Activated CD8-positive, alpha-beta memory T cell treated with anti-CD3 and anti-CD28 coated beads, Interleukin-2, amount 10 ng/mL, durations not matched to agents 7 days and 5 days (primary cell): ENCODE measurements around the gene FOXL1. TPM values are rescaled to one million over a fixed set of nuclear protein-coding genes. Genes with fewer than 3 reads are reported as not detected.

Source experiments
- ATAC-seq: fragments of 150-1000 bp; cut with Tn5 transposase; one replicate; pipeline ENCODE4 v1.10.0; 2021; ENCODE audit warnings: moderate library complexity
- CTCF ChIA-PET: fragments of 350-600 bp; sonication (Branson Sonifier 250); formaldehyde crosslinking; loops from one replicate; lab custom pipeline; 2021; ENCODE audit warnings: antibody characterized with exemption; lab: Charles Lee
- DNase-seq: peaks from one replicate; pipeline ENCODE4 v3.0.0-alpha.2; 2020
- H3K27ac Mint-ChIP-seq: one replicate; pipeline ENCODE4 v1.8.0; 2021; ENCODE audit warnings: mild to moderate bottlenecking, mixed read lengths
- H3K27me3 Mint-ChIP-seq: one replicate; pipeline ENCODE4 v1.8.0; 2021; ENCODE audit warnings: mixed read lengths
- H3K36me3 Mint-ChIP-seq: one replicate; pipeline ENCODE4 v1.8.0; 2021; ENCODE audit warnings: mild to moderate bottlenecking, mixed read lengths
- H3K4me1 Mint-ChIP-seq: one replicate; pipeline ENCODE4 v1.8.0; 2021; ENCODE audit warnings: mixed read lengths
- H3K4me3 Mint-ChIP-seq: one replicate; pipeline ENCODE4 v1.8.0; 2021; ENCODE audit warnings: mild to moderate bottlenecking, moderate library complexity, mixed read lengths
- H3K9me3 Mint-ChIP-seq: one replicate; pipeline ENCODE4 v1.8.0; 2022; ENCODE audit warnings: low read depth, mixed read lengths
- total RNA-seq, 2 experiments: library from RNA; stranded (reverse); gene quantifications; one replicate each; pipeline ENCODE4 v1.2.3, GENCODE V29; 2021

FOXL1 gene
- total RNA-seq, 2 experiments from 2014 or later = not detected

DNA sequence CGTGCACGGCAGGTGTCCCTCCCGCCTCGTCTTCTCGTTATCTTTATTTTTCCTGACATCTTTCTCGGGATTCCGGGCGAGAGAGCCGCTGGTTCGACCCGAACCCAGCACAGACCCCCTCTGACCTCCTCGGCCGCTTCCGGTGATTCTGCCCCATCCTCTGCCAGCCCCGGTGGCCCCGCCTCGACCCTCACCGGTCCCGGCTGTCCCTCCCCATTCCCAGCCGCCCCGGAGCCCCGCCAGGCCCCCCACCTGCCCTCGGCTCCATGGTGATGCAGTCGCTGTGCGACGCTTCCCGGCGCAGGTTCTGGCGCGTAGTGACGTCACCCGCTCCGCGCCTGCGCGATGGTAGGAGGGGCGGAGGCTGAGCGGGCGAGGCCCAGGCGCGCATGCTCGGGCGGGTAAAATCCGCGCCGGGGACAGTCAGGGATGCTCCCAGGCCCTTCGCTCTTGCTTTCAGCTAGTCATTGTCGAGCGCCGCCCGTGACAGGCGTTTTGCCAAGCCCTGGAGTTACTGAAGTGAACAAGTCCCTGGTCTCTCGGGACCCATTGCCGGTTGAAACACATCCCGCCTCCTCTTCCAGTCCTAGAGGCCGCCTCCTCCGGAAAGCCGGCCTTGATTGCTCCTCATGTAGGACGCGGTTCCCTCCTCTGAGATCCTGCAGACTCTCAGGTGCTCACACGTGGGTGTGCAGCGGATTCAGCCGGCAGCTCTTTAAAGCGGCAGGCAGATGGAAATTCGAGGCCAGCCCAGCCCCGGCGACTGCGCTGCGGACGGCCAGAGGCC lies 23.2 kb upstream of the FOXL1 start, which contains the start of gene MTHFSD:
Gene MTHFSD, minus strand, starts transcription at position 319 of the 787 bp plus-strand sequence. Its CDS starts 51 bp downstream, at position 268.
- peak within 1 kb of the TSS; percentile 98 for H3K27ac Mint-ChIP-seq
- ATAC-seq (peak; percentile 97), DNase-seq (peak; percentile 95)
- peak within 1 kb of the TSS; percentile 84 for H3K4me3 Mint-ChIP-seq
- peaks cover 4% of the 10 kb centered on the region for H3K27me3 Mint-ChIP-seq
- H3K9me3 Mint-ChIP-seq = no peaks in the 10 kb centered on the region
- peaks cover 15% of the 10 kb centered on the region for H3K4me1 Mint-ChIP-seq
- H3K36me3 Mint-ChIP-seq = peaks cover 7% of the 10 kb centered on the region
- CTCF ChIA-PET = interaction anchor here (1.0 kb wide), 1 partner anchor 10 kb away, joined by 3 read pairs; no protein-coding TSS in a partner anchor

DNA sequence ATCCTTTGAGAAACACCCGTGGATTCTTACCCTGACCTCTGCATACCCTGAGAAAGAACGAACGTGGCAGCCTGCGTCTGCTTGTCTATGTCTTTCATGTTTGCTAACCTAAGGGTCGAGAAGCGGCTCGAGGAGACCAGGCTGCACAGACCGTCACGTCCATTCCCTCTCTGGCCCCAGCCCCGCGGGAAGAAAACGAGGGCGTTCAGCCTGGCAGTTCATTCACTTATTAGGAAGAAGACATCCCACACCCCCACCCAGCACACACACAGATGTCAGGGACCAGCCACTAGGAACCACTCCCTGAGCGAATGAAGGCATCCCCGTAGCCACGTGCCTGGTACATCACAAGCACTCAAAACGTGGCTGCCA lies 22.7 kb upstream of the FOXL1 start:
- DNase-seq = no peak

DNA sequence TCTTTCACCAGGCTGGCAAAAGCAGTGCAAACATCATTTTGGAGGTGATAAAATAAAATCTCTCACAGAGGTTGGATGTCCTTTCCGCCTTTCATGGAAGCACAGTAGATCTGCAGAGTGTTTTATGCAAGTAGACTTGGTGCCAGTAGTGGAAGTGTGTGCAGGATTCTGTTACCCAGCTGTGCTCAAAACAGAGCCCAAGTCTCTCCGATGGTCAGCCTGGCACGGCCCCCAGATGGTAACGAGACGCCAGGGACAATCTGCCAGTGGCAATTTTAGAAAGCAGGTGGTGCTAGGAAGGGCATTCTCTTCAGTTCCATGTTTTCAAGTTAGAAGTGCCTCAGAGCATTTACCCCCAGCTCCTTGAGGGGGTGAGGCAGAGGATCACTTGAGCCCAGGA lies 21.8 kb upstream of the FOXL1 start:
- no peaks in the 10 kb centered on the region for H3K9me3 Mint-ChIP-seq
- peak overlapping the region; percentile 5 for H3K4me3 Mint-ChIP-seq
- H3K4me1 Mint-ChIP-seq = peaks cover 15% of the 10 kb centered on the region
- DNase-seq (no peak), ATAC-seq (no peak)
- H3K27ac Mint-ChIP-seq = no peak overlapping the region
- peaks cover 4% of the 10 kb centered on the region for H3K27me3 Mint-ChIP-seq
- CTCF ChIA-PET = no interaction called here
- peaks cover 5% of the 10 kb centered on the region for H3K36me3 Mint-ChIP-seq

More for the DNA sequence above, 22.7 kb upstream of the FOXL1 start:
- Mint-ChIP-seq H3K27me3 (peaks cover 4% of the 10 kb centered on the region), H3K9me3 (no peaks in the 10 kb centered on the region), H3K36me3 (peaks cover 7% of the 10 kb centered on the region), H3K4me3 (peak overlapping the region; percentile 84), H3K4me1 (peaks cover 15% of the 10 kb centered on the region), H3K27ac (peak overlapping the region; percentile 98)
- ATAC-seq = no peak
- CTCF ChIA-PET = interaction anchor here (1.0 kb wide), 1 partner anchor 9 kb away, joined by 3 read pairs; no protein-coding TSS in a partner anchor

DNA sequence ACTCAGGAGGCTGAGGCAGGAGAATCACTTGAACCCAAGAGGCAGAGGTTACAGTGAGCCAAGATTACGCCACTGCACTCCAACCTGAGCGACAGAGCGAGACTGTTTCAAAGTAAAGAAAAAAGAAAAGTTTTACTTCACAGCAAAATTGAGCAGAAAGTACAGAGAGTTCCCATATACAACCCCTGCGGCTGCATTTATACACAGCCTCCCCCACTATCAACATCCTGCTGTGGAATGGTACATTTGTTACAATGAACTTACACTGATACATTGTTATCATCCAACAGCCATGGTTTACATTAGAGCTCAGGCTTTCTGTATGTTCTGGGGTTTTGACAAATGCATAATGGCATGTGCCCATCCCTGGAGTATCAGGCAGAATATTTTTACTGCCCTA lies 20.8 kb upstream of the FOXL1 start:
- no peak overlapping the region for H3K4me3 Mint-ChIP-seq
- CTCF ChIA-PET = no interaction called here

DNA sequence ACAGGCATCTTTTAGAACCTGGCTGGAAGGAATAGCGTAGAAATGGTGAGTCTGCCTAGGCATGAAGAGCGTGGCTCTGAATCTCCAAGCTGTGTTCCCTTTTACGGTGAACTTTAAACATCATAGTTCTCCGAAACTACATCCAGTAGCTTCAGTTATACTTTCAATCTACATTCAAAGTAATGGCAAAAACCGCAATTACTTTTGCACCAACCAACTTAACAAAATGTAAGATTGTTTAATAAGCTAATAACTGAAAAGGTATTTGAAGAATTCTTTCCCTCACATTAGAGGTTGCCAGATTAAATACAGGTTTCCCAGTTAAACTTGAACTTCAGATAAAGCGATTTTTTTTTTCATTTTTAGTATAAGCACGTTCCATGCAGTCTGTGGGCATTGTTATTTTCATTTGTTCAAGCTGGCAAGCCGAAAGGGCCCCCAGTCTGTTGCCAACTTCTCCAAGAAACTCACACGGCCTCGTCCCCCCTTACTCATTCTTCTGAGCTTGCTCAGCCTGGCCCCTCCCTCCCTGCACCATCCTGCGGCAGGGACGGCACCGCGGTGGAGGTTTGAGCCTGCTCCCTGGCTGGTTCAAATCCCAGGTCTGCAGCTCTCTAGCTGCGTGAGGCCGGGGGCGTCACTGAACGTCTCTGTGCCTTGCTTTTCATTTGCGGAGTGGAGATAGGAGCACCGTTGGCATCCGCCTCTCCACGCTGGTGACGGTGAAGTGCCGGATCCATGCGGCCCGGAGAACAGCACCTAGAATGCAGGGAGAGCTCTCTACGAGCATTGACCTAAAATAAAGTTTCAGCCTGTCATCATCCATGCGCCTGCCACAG lies 19.8 kb upstream of the FOXL1 start:
- DNase-seq = no peak
- peaks cover 5% of the 10 kb centered on the region for H3K36me3 Mint-ChIP-seq
- peaks cover 15% of the 10 kb centered on the region for H3K27me3 Mint-ChIP-seq
- CTCF ChIA-PET = interaction anchor here (0.6 kb wide), 1 partner anchor 821 kb away, joined by 5 read pairs; no protein-coding TSS in a partner anchor
- no peak for ATAC-seq
- H3K9me3 Mint-ChIP-seq = no peaks in the 10 kb centered on the region
- H3K27ac Mint-ChIP-seq = no peak overlapping the region
- H3K4me1 Mint-ChIP-seq = peaks cover 15% of the 10 kb centered on the region
- H3K4me3 Mint-ChIP-seq = no peak overlapping the region

More for the DNA sequence above, 20.8 kb upstream of the FOXL1 start:
- DNase-seq (no peak), ATAC-seq (no peak)
- Mint-ChIP-seq H3K9me3 (no peaks in the 10 kb centered on the region), H3K27ac (no peak overlapping the region), H3K36me3 (peaks cover 5% of the 10 kb centered on the region), H3K27me3 (peaks cover 8% of the 10 kb centered on the region), H3K4me1 (peaks cover 14% of the 10 kb centered on the region)

DNA sequence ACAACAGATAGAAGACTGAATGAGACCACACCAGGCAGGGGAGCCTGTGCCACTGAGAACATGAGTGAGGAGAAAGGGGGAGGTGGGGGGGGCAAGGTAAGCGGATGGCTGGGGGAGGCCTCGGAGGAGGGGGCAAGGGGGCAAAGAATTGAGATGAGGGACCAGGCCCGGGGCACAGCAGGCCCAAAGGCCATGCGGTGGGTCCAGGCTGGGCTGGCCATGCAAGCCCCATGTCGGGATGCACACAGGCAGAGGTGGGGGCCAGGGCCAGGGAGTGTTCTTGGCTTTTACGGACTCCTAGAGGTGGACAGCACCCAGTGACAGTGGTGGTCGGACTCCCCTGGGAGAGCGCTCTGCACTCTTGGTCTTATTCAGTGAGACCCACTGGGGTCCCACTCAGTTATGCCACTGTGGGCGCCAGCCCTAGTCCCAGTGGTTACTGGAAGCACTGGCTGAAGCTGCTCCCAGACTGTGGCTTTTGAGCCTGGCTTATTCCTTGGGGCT lies 18.5 kb upstream of the FOXL1 start:
- H3K36me3 Mint-ChIP-seq = no peaks in the 10 kb centered on the region
- no peak overlapping the region for H3K27ac Mint-ChIP-seq
- ATAC-seq = no peak
- CTCF ChIA-PET = no interaction called here
- no peaks in the 10 kb centered on the region for H3K9me3 Mint-ChIP-seq
- no peak overlapping the region for H3K4me3 Mint-ChIP-seq
- DNase-seq = no peak
- H3K27me3 Mint-ChIP-seq = peaks cover 28% of the 10 kb centered on the region
- H3K4me1 Mint-ChIP-seq = peaks cover 15% of the 10 kb centered on the region

DNA sequence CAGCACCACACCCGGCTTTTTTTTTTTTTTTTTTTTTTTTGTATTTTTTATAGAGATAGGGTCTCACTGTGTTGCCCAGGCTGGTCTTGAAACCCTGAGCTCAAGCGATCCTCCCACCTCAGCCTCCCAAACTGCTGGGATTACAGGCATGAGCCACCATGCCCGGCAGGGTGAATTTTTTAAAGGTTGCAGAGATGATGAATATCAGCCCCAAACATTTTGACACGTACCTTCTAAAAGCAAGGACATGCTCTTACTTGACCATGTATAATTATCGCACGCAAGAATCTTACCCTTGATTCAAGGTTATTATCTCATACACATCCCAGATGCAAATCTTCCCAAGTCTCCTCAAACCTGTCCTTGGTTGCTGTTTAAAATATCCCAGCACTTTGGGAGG lies 16.0 kb upstream of the FOXL1 start:
- Mint-ChIP-seq H3K27me3 (peaks cover 45% of the 10 kb centered on the region), H3K9me3 (no peaks in the 10 kb centered on the region), H3K4me3 (no peak overlapping the region), H3K36me3 (no peaks in the 10 kb centered on the region), H3K4me1 (peaks cover 9% of the 10 kb centered on the region), H3K27ac (no peak overlapping the region)
- DNase-seq = no peak
- CTCF ChIA-PET = interaction anchor here (0.8 to 1.6 kb wide), 4 partner anchors 26 to 1074 kb away, joined by 3 to 5 read pairs (median 4); no protein-coding TSS in a partner anchor
- ATAC-seq = no peak

DNA sequence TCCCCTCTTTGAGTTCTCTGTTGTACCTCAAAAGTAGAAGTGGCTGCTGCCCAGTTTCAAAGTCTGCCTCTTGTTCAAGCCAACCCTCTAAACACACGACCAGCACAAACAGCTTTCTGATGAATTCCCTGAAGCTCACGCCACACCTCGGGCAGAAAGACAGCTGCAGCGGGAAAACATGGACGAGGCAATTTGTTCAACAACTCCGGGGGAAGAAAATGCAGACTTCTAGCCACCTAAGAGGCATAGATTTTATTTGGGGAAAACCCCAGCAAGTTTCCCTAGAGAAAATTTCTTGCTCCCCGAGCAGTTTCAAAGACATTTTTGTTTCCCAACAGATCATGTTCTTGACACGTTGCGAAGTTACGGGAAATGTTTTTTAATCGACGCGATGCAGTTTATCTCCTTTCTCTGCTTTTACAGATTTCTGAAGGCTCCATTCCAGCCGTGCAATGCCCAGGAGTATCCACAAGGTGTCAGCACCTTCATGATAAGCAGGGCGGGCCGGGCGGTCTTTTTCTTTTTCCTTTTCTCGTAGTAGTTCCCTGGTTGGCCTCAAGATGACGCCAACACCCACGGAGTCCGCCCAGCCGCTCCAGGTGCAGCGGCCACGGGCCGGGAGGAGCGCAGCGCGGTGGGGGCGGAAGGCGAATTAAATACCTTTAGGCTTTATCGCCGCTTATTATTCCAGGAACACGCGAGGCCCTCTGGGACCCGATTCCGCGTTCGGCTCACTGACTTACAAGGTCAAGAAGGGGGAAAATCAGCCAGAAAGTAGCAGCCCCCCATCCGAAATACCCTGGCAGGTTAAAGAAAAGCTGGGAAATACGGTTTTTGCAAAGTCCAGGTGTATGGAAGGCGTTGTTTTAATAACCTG lies 14.6 kb upstream of the FOXL1 start:
- Mint-ChIP-seq H3K27me3 (peaks cover 47% of the 10 kb centered on the region), H3K27ac (no peak overlapping the region), H3K9me3 (no peaks in the 10 kb centered on the region), H3K4me3 (no peak overlapping the region), H3K4me1 (peaks cover 9% of the 10 kb centered on the region), H3K36me3 (no peaks in the 10 kb centered on the region)
- CTCF ChIA-PET = interaction anchor here (0.7 to 2.5 kb wide), 21 partner anchors 9 to 734 kb away, joined by 3 to 22 read pairs (median 4); partner anchors contain the start of genes FOXL1 and MTHFSD
- peak; percentile 88 for ATAC-seq
- DNase-seq = peak; percentile 92

DNA sequence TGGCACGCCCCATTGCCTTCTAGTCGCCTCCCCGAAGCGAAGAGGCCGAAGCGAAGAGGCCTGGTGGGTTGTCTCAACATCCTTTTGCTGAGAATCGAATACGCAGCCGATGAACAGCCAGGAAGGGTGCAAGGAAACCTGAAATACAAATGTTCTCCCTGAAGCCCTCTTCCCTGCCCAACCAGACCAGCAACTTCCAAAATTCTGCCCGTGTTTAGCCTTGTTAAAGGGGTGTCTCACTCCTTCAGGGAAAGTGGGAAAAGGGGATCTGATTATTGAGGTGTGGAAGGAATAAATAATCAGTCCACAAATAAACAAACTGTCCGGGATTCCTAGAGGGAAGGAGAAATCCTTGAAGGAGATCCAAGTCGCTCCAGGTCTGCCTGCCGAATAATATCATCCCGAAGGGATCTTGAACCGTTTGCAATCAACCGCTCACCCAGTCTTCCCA lies 13.1 kb upstream of the FOXL1 start:
- DNase-seq (no peak), ATAC-seq (no peak)
- Mint-ChIP-seq H3K4me3 (no peak overlapping the region), H3K27ac (no peak overlapping the region), H3K4me1 (peaks cover 9% of the 10 kb centered on the region), H3K9me3 (no peaks in the 10 kb centered on the region), H3K27me3 (peaks cover 61% of the 10 kb centered on the region), H3K36me3 (no peaks in the 10 kb centered on the region)
- CTCF ChIA-PET = interaction anchor here (0.8 to 2.5 kb wide), 17 partner anchors 10 to 713 kb away, joined by 3 to 22 read pairs (median 4); partner anchors contain the start of genes FOXL1 and MTHFSD

DNA sequence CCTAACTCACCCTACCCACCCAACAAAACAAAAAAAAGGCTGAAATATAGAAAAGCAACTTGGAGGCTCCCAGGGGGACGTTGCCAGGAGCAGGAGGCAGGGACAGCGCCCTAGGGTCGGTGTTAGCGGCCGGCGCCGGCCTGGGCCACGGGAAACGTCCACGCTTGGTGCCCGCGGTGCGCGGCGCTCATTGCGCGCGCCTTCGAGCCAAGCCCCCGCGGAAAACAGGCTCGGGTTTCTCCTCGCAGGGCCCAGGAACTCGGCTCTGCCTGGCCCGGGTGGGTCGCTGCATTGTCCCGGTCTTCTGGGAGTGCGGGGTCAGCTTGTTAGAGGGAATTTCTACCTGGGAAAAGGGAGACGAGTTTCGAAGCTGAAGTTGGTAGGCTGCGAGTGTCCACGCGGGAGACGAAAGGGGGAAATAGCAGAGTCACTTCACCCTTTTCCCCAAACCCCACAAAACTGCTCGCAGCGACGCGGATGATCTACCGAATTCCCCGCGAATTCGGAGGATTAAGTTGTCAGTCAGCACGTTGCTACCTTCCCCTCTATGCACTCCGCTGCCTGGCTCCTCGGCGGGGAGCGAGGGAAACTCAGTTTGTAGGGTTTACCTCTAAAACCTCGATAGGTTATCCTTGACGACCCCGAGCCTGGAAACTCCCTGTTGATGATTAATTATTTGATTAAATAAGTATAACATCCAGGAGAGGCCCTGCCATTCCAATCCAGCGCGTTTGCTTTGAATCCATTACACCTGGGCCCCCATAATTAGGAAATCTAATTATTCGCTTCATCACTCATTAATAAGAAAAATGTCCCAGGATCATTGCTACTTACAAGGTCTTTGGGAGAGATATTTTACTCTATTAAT lies 12.5 kb upstream of the FOXL1 start:
- CTCF ChIA-PET = no interaction called here
- ATAC-seq (no peak), DNase-seq (no peak)
- H3K4me1 Mint-ChIP-seq = peaks cover 9% of the 10 kb centered on the region
- no peak overlapping the region for H3K4me3 Mint-ChIP-seq
- no peaks in the 10 kb centered on the region for H3K36me3 Mint-ChIP-seq
- peaks cover 67% of the 10 kb centered on the region for H3K27me3 Mint-ChIP-seq
- no peak overlapping the region for H3K27ac Mint-ChIP-seq
- H3K9me3 Mint-ChIP-seq = no peaks in the 10 kb centered on the region

DNA sequence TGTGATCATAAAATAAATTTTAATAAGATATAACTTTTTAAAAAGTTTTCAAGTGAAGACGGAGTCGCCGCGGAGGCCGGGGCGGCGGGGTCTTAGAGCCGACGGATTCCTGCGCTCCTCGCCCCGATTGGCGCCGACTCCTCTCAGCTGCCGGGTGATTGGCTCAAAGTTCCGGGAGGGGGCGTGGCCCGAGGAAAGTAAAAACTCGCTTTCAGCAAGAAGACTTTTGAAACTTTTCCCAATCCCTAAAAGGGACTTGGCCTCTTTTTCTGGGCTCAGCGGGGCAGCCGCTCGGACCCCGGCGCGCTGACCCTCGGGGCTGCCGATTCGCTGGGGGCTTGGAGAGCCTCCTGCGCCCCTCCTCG lies 11.8 kb upstream of the FOXL1 start, which contains the start of gene FOXC2:
Gene FOXC2, plus strand, starts transcription at position 229 of the 365 bp plus-strand sequence. CDS start 507 bp downstream, outside the sequence.
- CTCF ChIA-PET = no interaction called here
- peaks cover 9% of the 10 kb centered on the region for H3K4me1 Mint-ChIP-seq
- H3K9me3 Mint-ChIP-seq = no peaks in the 10 kb centered on the region
- no peak within 1 kb of the TSS for H3K4me3 Mint-ChIP-seq
- ATAC-seq (no peak), DNase-seq (no peak)
- H3K36me3 Mint-ChIP-seq = no peaks in the 10 kb centered on the region
- peaks cover 72% of the 10 kb centered on the region for H3K27me3 Mint-ChIP-seq
- H3K27ac Mint-ChIP-seq = no peak within 1 kb of the TSS
